Suprapubic skin (tissue), 4 donors: ENCODE data around the gene PARN. TPM values are rescaled to one million over a fixed set of nuclear protein-coding genes. Genes with fewer than 3 reads are reported as not detected.

ENCODE experiments used
- DNase-seq, 2 donors: peaks; one replicate each; pipeline ENCODE4 v3.0.0-alpha.2; 2019; ENCODE audit warnings: low spot score in 2 of 2
- H3K27ac ChIP-seq: fragments of 200-600 bp; sonication (generic); one replicate; pipeline ENCODE4 v1.5.1; 2019
- H3K27me3 ChIP-seq: fragments of 200-600 bp; sonication (generic); one replicate; pipeline ENCODE4 v1.5.1; 2019
- H3K36me3 ChIP-seq: fragments of 200-600 bp; sonication (generic); one replicate; pipeline ENCODE4 v1.5.1; 2019
- H3K4me1 ChIP-seq: fragments of 200-600 bp; sonication (generic); one replicate; pipeline ENCODE4 v1.5.1; 2019
- H3K4me3 ChIP-seq: fragments of 200-600 bp; sonication (generic); one replicate; pipeline ENCODE4 v1.5.1; 2019; ENCODE audit warnings: mild to moderate bottlenecking
- H3K9me3 ChIP-seq: fragments of 200-600 bp; sonication (generic); one replicate; pipeline ENCODE4 v1.5.1; 2019
- POLR2A ChIP-seq, 2 donors: fragments of 450-650 bp; IDR thresholded peaks; one replicate each; pipeline ENCODE4 v1.6.1; 2017; ENCODE audit warnings: antibody characterized with exemption in 2 of 2, mild to moderate bottlenecking in 2 of 2, moderate library complexity in 2 of 2
- POLR2AphosphoS5 ChIP-seq, 3 donors: sonication (generic); formaldehyde crosslinking; IDR thresholded peaks; one replicate each; pipeline ENCODE4 v1.6.1; 2017; ENCODE audit warnings: antibody characterized with exemption in 3 of 3
- WGBS: methylation state at CpG from one replicate; pipeline ENCODE4 v1.1.5; 2018; 5-methylcytosine and 5-hydroxymethylcytosine counted together
- total RNA-seq, 4 donors: library from RNA; depleted of rRNA; stranded (reverse); fragments of >200 nt; gene quantifications; one replicate each; pipeline ENCODE4 v1.1.0, GENCODE V29; 2016
- TF ChIP-seq, protein P1 (sequence below), 2 donors: fragments of 200-600 bp in 1 of 2; fragments of 450-650 bp in 1 of 2; sonication (generic) in 1 of 2; IDR thresholded peaks; one replicate each; pipeline ENCODE4 v1.5.1; 2016 to 2019; ENCODE audit warnings: antibody characterized with exemption in 2 of 2, mild to moderate bottlenecking in 1 of 2, moderate library complexity in 1 of 2

Gene PARN
- total RNA-seq, 4 donors from 2014 or later = 33.7 to 44.6 (median 37.1) TPM

DNA sequence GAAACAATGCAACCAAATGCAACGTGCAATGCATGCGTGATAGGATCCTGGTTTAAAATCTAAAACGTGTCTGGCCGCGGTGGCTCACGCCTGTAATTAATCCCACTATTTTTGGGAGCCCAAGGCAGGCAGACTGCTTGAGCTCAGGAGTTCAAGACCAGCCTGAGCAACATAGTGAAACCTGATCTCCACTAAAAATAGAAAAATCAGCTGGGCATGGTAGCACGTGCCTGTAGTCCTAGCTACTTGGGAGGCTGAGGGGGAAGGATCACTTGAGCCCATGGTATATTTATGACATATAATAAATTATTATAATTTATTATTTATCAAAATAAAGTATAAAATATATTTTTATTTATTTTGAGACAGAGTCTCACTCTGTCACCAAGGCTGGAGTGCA lies 241.8 kb downstream of the PARN start:
- no peaks in the 10 kb centered on the region for H3K36me3 ChIP-seq
- no peaks in the 10 kb centered on the region for H3K4me1 ChIP-seq
- no peak overlapping the region for H3K4me3 ChIP-seq
- DNase-seq = no peak
- WGBS = 76% methylated on average over 7 of the region's 7 CpGs
- no peaks in the 10 kb centered on the region for H3K27me3 ChIP-seq
- TF ChIP-seq POLR2A (IDR thresholded peaks at IDR 0.05) = no peak
- no peak for TF ChIP-seq POLR2AphosphoS5 (IDR thresholded peaks at IDR 0.05)
- H3K27ac ChIP-seq = no peak overlapping the region
- H3K9me3 ChIP-seq = no peaks in the 10 kb centered on the region

DNA sequence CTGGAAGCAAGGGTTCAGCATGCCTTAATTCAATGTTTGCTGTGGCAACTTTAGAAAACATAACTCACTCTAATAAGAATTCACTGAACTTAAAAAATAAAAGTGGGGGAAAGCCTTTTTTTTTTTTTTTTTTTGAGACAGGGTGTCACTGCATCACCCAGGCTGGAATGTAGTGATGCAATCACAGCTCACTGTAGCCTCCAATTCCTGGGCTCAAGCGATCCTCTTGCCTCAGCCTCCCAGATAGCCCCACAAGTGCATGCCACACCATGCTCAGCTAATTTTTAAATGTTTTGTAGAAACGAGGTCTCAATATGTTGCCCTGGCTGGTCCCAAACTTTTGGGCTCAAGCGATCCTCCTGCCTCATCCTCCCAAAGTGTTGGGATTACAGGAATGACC lies 243.9 kb downstream of the PARN start:
- H3K27ac ChIP-seq = no peak overlapping the region
- no peaks in the 10 kb centered on the region for H3K4me1 ChIP-seq
- H3K4me3 ChIP-seq = no peak overlapping the region
- H3K36me3 ChIP-seq = no peaks in the 10 kb centered on the region
- no peaks in the 10 kb centered on the region for H3K27me3 ChIP-seq
- no peak for DNase-seq
- 83% methylated on average over 3 of the region's 3 CpGs for WGBS
- H3K9me3 ChIP-seq = no peaks in the 10 kb centered on the region
- TF ChIP-seq POLR2AphosphoS5 (IDR thresholded peaks at IDR 0.05) (no peak), POLR2A (IDR thresholded peaks at IDR 0.05) (no peak)
- TF ChIP-seq, protein P1, sequence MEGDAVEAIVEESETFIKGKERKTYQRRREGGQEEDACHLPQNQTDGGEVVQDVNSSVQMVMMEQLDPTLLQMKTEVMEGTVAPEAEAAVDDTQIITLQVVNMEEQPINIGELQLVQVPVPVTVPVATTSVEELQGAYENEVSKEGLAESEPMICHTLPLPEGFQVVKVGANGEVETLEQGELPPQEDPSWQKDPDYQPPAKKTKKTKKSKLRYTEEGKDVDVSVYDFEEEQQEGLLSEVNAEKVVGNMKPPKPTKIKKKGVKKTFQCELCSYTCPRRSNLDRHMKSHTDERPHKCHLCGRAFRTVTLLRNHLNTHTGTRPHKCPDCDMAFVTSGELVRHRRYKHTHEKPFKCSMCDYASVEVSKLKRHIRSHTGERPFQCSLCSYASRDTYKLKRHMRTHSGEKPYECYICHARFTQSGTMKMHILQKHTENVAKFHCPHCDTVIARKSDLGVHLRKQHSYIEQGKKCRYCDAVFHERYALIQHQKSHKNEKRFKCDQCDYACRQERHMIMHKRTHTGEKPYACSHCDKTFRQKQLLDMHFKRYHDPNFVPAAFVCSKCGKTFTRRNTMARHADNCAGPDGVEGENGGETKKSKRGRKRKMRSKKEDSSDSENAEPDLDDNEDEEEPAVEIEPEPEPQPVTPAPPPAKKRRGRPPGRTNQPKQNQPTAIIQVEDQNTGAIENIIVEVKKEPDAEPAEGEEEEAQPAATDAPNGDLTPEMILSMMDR (IDR thresholded peaks at IDR 0.05) = no peak

Other genes starting within 250 kb of the PARN start
- gene BFAR, start 2.7 kb upstream of the PARN start, total RNA-seq = 10 to 100 TPM; 41.6 to 51.4 (median 44.8) TPM
- gene PLA2G10, start 64.0 kb upstream of the PARN start, total RNA-seq = not detected
- 1 to 10 TPM in 2 of 4 donors, not detected in 2; 1.9 to 2.3 TPM for gene NPIPA3, start 73.2 kb upstream of the PARN start, total RNA-seq
- 1 to 10 TPM in 3 of 4 donors, not detected in 1; 2.0 to 4.0 (median 2.8) TPM for gene NPIPA2, start 112.3 kb upstream of the PARN start, total RNA-seq
- gene NOMO1, start 203.5 kb upstream of the PARN start, total RNA-seq = 10 to 100 TPM; 34.6 to 56.5 (median 46.7) TPM